ENCODE results near the gene MYOG.

GRCh38 chr1:203126866-203127665 lies 41.3 kb upstream of the MYOG start:
- TF ChIP-seq CTCF (IDR thresholded peaks at IDR 0.05): no peak
- TF ChIP-seq POLR2AphosphoS5 (IDR thresholded peaks at IDR 0.05): no peak

All from prostate gland (tissue), 2 donors.